Ishikawa (cell line): ENCODE measurements around the gene CD180.

ENCODE experiments used
- CEBPB ChIP-seq: IDR thresholded peaks from 2 replicates; pipeline ENCODE4 v1.6.1; 2012
- EP300 ChIP-seq: IDR thresholded peaks from 2 replicates; pipeline ENCODE4 v1.6.1; 2012; ENCODE audit warnings: borderline replicate concordance
- MAX ChIP-seq: IDR thresholded peaks from 2 replicates; pipeline ENCODE4 v1.6.1; 2012
- TAF1 ChIP-seq: IDR thresholded peaks from 2 replicates; pipeline ENCODE4 v1.6.1; 2012; ENCODE audit warnings: low read depth, mild to moderate bottlenecking
- TCF12 ChIP-seq: IDR thresholded peaks from 2 replicates; pipeline ENCODE4 v1.6.1; 2012; ENCODE audit warnings: low read depth
- TEAD4 ChIP-seq: IDR thresholded peaks from 2 replicates; pipeline ENCODE4 v1.6.1; 2012
- USF1 ChIP-seq: IDR thresholded peaks from 2 replicates; pipeline ENCODE4 v1.6.1; 2012
- YY1 ChIP-seq: IDR thresholded peaks from 2 replicates; pipeline ENCODE4 v1.6.1; 2012; ENCODE audit warnings: low read depth
- ZBTB7A ChIP-seq: IDR thresholded peaks from 2 replicates; pipeline ENCODE4 v1.6.1; 2012; ENCODE audit warnings: low read depth

GRCh38 chr5:67245259-67245846 is 48.8 kb upstream of the CD180 start:
- no peak for TF ChIP-seq YY1
- no peak for TF ChIP-seq TAF1
- no peak for TF ChIP-seq TEAD4
- TF ChIP-seq ZBTB7A: no peak
- no peak for TF ChIP-seq CEBPB
- no peak for TF ChIP-seq EP300
- TF ChIP-seq USF1: no peak
- TF ChIP-seq TCF12: no peak
- no peak for TF ChIP-seq MAX
